CD8-positive, alpha-beta memory T cell (primary cell): ENCODE measurements around the gene HLA-DMA. TPM values are rescaled to one million over a fixed set of nuclear protein-coding genes. Genes with fewer than 3 reads are reported as not detected.

Source experiments
- CTCF ChIA-PET: fragments of 350-600 bp; sonication (Branson Sonifier 250); formaldehyde crosslinking; loops from one replicate; lab custom pipeline; 2021; ENCODE audit warnings: antibody characterized with exemption; lab: Charles Lee
- POLR2A ChIA-PET: fragments of 350-600 bp; sonication (Branson Sonifier 250); formaldehyde crosslinking; loops from one replicate; lab custom pipeline; 2021; ENCODE audit warnings: antibody characterized with exemption; lab: Charles Lee
- DNase-seq, 5 donors: peaks; one replicate each; pipeline versions ENCODE4 v3.0.0 to v3.0.0-alpha.2; 2020 to 2022; ENCODE audit warnings: mixed read lengths in 1 of 5
- H3K27ac ChIP-seq: one replicate; pipeline ENCODE4 v1.7.0; 2013; ENCODE audit warnings: low read depth, mild to moderate bottlenecking, low read length, moderate library complexity
- H3K27me3 ChIP-seq: 2 replicates; pipeline ENCODE4 v1.7.0; 2013; ENCODE audit warnings: low read length, mild to moderate bottlenecking; ENCODE audit not compliant: insufficient read depth, poor library complexity, severe bottlenecking
- H3K36me3 ChIP-seq: 2 replicates; pipeline ENCODE4 v1.7.0; 2013; ENCODE audit warnings: mild to moderate bottlenecking, low read length, moderate library complexity; ENCODE audit not compliant: insufficient read depth
- H3K4me1 ChIP-seq: 2 replicates; pipeline ENCODE4 v1.7.0; 2013; ENCODE audit warnings: mild to moderate bottlenecking, low read length, moderate library complexity; ENCODE audit not compliant: insufficient read depth
- H3K4me3 ChIP-seq: 2 replicates; pipeline ENCODE4 v1.7.0; 2013; ENCODE audit warnings: mild to moderate bottlenecking, low read length
- H3K9me3 ChIP-seq: 2 replicates; pipeline ENCODE4 v1.7.0; 2013; ENCODE audit warnings: mild to moderate bottlenecking, low read length
- H3K27ac Mint-ChIP-seq, 8 donors: one replicate each; pipeline ENCODE4 v1.8.0; 2020 to 2021; ENCODE audit warnings: mixed read lengths in 8 of 8, mild to moderate bottlenecking in 6 of 8, inconsistent platforms in 3 of 8, moderate library complexity in 3 of 8
- H3K27me3 Mint-ChIP-seq, 2 donors: one replicate each; pipeline ENCODE4 v1.8.0; 2020 to 2021; ENCODE audit warnings: mixed read lengths in 2 of 2, mild to moderate bottlenecking in 1 of 2, moderate library complexity in 1 of 2
- H3K36me3 Mint-ChIP-seq, 3 donors: one replicate each; pipeline ENCODE4 v1.8.0; 2020 to 2021; ENCODE audit warnings: mixed read lengths in 3 of 3, inconsistent platforms in 1 of 3, mild to moderate bottlenecking in 1 of 3
- H3K4me1 Mint-ChIP-seq, 3 donors: one replicate each; pipeline ENCODE4 v1.8.0; 2020 to 2021; ENCODE audit warnings: mixed read lengths in 3 of 3, inconsistent platforms in 1 of 3, mild to moderate bottlenecking in 1 of 3
- H3K4me3 Mint-ChIP-seq, 7 donors: one replicate each; pipeline ENCODE4 v1.8.0; 2020 to 2021; ENCODE audit warnings: mixed read lengths in 7 of 7, mild to moderate bottlenecking in 6 of 7, moderate library complexity in 4 of 7, inconsistent platforms in 2 of 7
- H3K9me3 Mint-ChIP-seq, 5 donors: one replicate each; pipeline ENCODE4 v1.8.0; 2020 to 2022; ENCODE audit warnings: mixed read lengths in 5 of 5, mild to moderate bottlenecking in 3 of 5, moderate library complexity in 2 of 5, inconsistent platforms in 1 of 5
- polyA plus RNA-seq: library from polyadenylated mRNA; unstranded; fragments of 300-500 nt; fragmentation: Illumina TruSeq; gene quantifications from one replicate; pipeline ENCODE4 v1.2.3, GENCODE V29; 2021
- total RNA-seq, 2 experiments: library from RNA; stranded (reverse); gene quantifications; one replicate each; pipeline ENCODE4 v1.2.3, GENCODE V29; 2021

HLA-DMA gene
- total and polyA plus RNA-seq, 3 experiments from 2014 or later: 14.0 to 35.0 (median 16.5) TPM

- Mint-ChIP-seq H3K27me3 (peaks cover 11 to 28% of the 10 kb centered on the region in 2 donors), H3K27ac (peak overlapping the region in 1 of 8 donors; percentile 13), H3K9me3 (no peaks in the 10 kb centered on the region), H3K36me3 (peaks cover 0 to 5% (median 0%) of the 10 kb centered on the region in 3 donors), H3K4me3 (no peak overlapping the region), H3K4me1 (no peaks in the 10 kb centered on the region)
- no peak for DNase-seq
- Histone ChIP-seq H3K9me3 (no peaks in the 10 kb centered on the region), H3K4me3 (no peak overlapping the region), H3K27ac (no peak overlapping the region), H3K4me1 (no peaks in the 10 kb centered on the region), H3K36me3 (no peaks in the 10 kb centered on the region), H3K27me3 (peaks cover 5% of the 10 kb centered on the region)
- ChIA-PET POLR2A (no interaction called here), CTCF (interaction anchor here (1.2 kb wide), 1 partner anchor 27 kb away, joined by 3 read pairs; no protein-coding TSS in a partner anchor)
These were observed 39.9 kb downstream of the HLA-DMA start for GRCh38 chr6:32912951-32913350.

GRCh38 chr6:32908897-32909296, 44.0 kb downstream of the HLA-DMA start:
- DNase-seq: no peak
- H3K27me3 Mint-ChIP-seq: peaks cover 8 to 19% of the 10 kb centered on the region in 2 donors
- Histone ChIP-seq H3K27me3 (no peaks in the 10 kb centered on the region), H3K9me3 (no peaks in the 10 kb centered on the region), H3K4me1 (no peaks in the 10 kb centered on the region), H3K27ac (no peak overlapping the region), H3K36me3 (no peaks in the 10 kb centered on the region), H3K4me3 (no peak overlapping the region)
- H3K9me3 Mint-ChIP-seq: no peaks in the 10 kb centered on the region
- H3K4me1 Mint-ChIP-seq: no peaks in the 10 kb centered on the region
- no peak overlapping the region for H3K27ac Mint-ChIP-seq
- POLR2A ChIA-PET: no interaction called here
- CTCF ChIA-PET: interaction anchor here (1.0 to 1.7 kb wide), 2 partner anchors 44 to 76 kb away, joined by 3 read pairs; partner anchors contain the start of gene HLA-DMA
- peaks cover 0 to 5% (median 0%) of the 10 kb centered on the region in 3 donors for H3K36me3 Mint-ChIP-seq
- no peak overlapping the region for H3K4me3 Mint-ChIP-seq

DNA sequence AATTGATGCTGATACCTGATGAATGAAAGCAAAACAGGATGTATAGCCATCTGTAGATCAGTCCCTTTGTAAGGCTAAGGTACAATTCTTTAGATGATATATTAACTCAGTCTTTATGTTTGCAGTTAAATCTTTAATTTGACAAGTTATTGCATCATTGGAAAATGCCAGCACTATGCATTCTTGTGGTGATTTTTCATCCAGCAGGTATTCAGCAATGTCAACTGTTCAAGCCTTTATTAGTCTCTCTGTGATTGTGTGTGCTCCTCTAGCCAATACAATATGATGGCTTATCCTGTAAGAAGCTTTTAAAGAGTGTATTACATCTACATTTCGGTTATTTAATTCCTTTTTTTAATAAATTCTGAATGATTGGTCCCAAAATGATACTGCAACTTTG, 46.4 kb downstream of the HLA-DMA start:
- ChIA-PET CTCF (interaction anchor here (1.0 to 2.8 kb wide), 3 partner anchors 21 to 78 kb away, joined by 3 to 20 read pairs (median 4); partner anchors contain the start of gene HLA-DMA), POLR2A (no interaction called here)
- Mint-ChIP-seq H3K36me3 (peaks cover 0 to 3% (median 1%) of the 10 kb centered on the region in 3 donors), H3K9me3 (no peaks in the 10 kb centered on the region), H3K4me1 (no peaks in the 10 kb centered on the region), H3K27me3 (peaks cover 2 to 5% of the 10 kb centered on the region in 2 donors), H3K4me3 (no peak overlapping the region), H3K27ac (no peak overlapping the region)
- no peak for DNase-seq
- Histone ChIP-seq H3K9me3 (no peaks in the 10 kb centered on the region), H3K36me3 (no peaks in the 10 kb centered on the region), H3K4me1 (no peaks in the 10 kb centered on the region), H3K4me3 (no peak overlapping the region), H3K27me3 (no peaks in the 10 kb centered on the region), H3K27ac (no peak overlapping the region)

GRCh38 chr6:32905078-32905477, 47.8 kb downstream of the HLA-DMA start:
- no peaks in the 10 kb centered on the region for H3K36me3 ChIP-seq
- no peak for DNase-seq
- H3K9me3 ChIP-seq: no peaks in the 10 kb centered on the region
- no peaks in the 10 kb centered on the region for H3K4me1 ChIP-seq
- no peaks in the 10 kb centered on the region for H3K9me3 Mint-ChIP-seq
- H3K4me3 ChIP-seq: no peak overlapping the region
- H3K27me3 Mint-ChIP-seq: no peaks in the 10 kb centered on the region
- no peaks in the 10 kb centered on the region for H3K27me3 ChIP-seq
- no peak overlapping the region for H3K27ac ChIP-seq
- POLR2A ChIA-PET: interaction anchor here (0.7 to 0.9 kb wide), 2 partner anchors 13 to 67 kb away, joined by 3 read pairs; no protein-coding TSS in a partner anchor
- H3K27ac Mint-ChIP-seq: peak overlapping the region in 1 of 8 donors; percentile 6
- peaks cover 0 to 7% (median 2%) of the 10 kb centered on the region in 3 donors for H3K36me3 Mint-ChIP-seq
- H3K4me1 Mint-ChIP-seq: no peaks in the 10 kb centered on the region
- H3K4me3 Mint-ChIP-seq: no peak overlapping the region
- CTCF ChIA-PET: interaction anchor here (1.0 to 2.8 kb wide), 8 partner anchors 9 to 80 kb away, joined by 3 to 20 read pairs (median 3); partner anchors contain the start of genes HLA-DMB and TAP2

GRCh38 chr6:32903952-32904351, 48.9 kb downstream of the HLA-DMA start:
- CTCF ChIA-PET: interaction anchor here (1.0 to 2.8 kb wide), 7 partner anchors 8 to 81 kb away, joined by 3 to 20 read pairs (median 3); partner anchors contain the start of genes HLA-DMB and TAP2
- POLR2A ChIA-PET: interaction anchor here (0.9 kb wide), 1 partner anchor 68 kb away, joined by 3 read pairs; no protein-coding TSS in a partner anchor
- Histone ChIP-seq H3K4me3 (no peak overlapping the region), H3K27me3 (no peaks in the 10 kb centered on the region), H3K36me3 (no peaks in the 10 kb centered on the region), H3K4me1 (no peaks in the 10 kb centered on the region), H3K27ac (no peak overlapping the region), H3K9me3 (no peaks in the 10 kb centered on the region)
- no peak overlapping the region for H3K4me3 Mint-ChIP-seq
- no peaks in the 10 kb centered on the region for H3K4me1 Mint-ChIP-seq
- H3K9me3 Mint-ChIP-seq: no peaks in the 10 kb centered on the region
- H3K36me3 Mint-ChIP-seq: peaks cover 0 to 7% (median 2%) of the 10 kb centered on the region in 3 donors
- no peak overlapping the region for H3K27ac Mint-ChIP-seq
- DNase-seq: no peak
- H3K27me3 Mint-ChIP-seq: no peaks in the 10 kb centered on the region

Other genes starting within 250 kb of the HLA-DMA start
- 1 to 10 TPM; 1.2 TPM for gene HLA-DQA2, start 211.7 kb downstream of the HLA-DMA start, total RNA-seq
- 1.9 TPM for gene HLA-DQA2, start 211.7 kb downstream of the HLA-DMA start, polyA plus RNA-seq
- under 1 TPM; 0.83 to 0.97 TPM for gene HLA-DQB2, start 189.6 kb downstream of the HLA-DMA start, total RNA-seq
- gene HLA-DQB2, start 189.6 kb downstream of the HLA-DMA start, polyA plus RNA-seq: 5.0 TPM
- under 1 TPM; 0.77 to 0.97 TPM for gene HLA-DOB, start 136.1 kb downstream of the HLA-DMA start, total RNA-seq
- 0.62 TPM for gene HLA-DOB, start 136.1 kb downstream of the HLA-DMA start, polyA plus RNA-seq
- 100 to 1,000 TPM; 221 to 228 TPM for gene TAP2, start 114.4 kb downstream of the HLA-DMA start, total RNA-seq
- 35.8 TPM for gene TAP2, start 114.4 kb downstream of the HLA-DMA start, polyA plus RNA-seq
- gene PSMB8, start 109.0 kb downstream of the HLA-DMA start, total RNA-seq: 100 to 1,000 TPM; 311 to 326 TPM
- gene PSMB8, start 109.0 kb downstream of the HLA-DMA start, polyA plus RNA-seq: 422 TPM
- 100 to 1,000 TPM; 394 to 407 TPM for gene TAP1, start 99.4 kb downstream of the HLA-DMA start, total RNA-seq
- 396 TPM for gene TAP1, start 99.4 kb downstream of the HLA-DMA start, polyA plus RNA-seq
- gene PSMB9, start 98.9 kb downstream of the HLA-DMA start, total RNA-seq: 100 to 1,000 TPM; 245 to 255 TPM
- 597 TPM for gene PSMB9, start 98.9 kb downstream of the HLA-DMA start, polyA plus RNA-seq
- gene HLA-DMB, start 12.1 kb downstream of the HLA-DMA start, total RNA-seq: 1 to 10 TPM; 4.3 to 5.3 TPM
- gene HLA-DMB, start 12.1 kb downstream of the HLA-DMA start, polyA plus RNA-seq: 25.6 TPM
- 100 to 1,000 TPM; 373 to 387 TPM for gene BRD2, start 15.5 kb upstream of the HLA-DMA start, total RNA-seq
- 89.9 TPM for gene BRD2, start 15.5 kb upstream of the HLA-DMA start, polyA plus RNA-seq
- gene HLA-DOA, start 56.5 kb upstream of the HLA-DMA start, total RNA-seq: 1 to 10 TPM; 6.7 to 6.9 TPM
- gene HLA-DOA, start 56.5 kb upstream of the HLA-DMA start, polyA plus RNA-seq: 12.0 TPM
- 10 to 100 TPM; 69.8 to 71.7 TPM for gene HLA-DPA1, start 120.6 kb upstream of the HLA-DMA start, total RNA-seq
- 156 TPM for gene HLA-DPA1, start 120.6 kb upstream of the HLA-DMA start, polyA plus RNA-seq
- 10 to 100 TPM; 20.8 to 25.1 TPM for gene HLA-DPB1, start 122.9 kb upstream of the HLA-DMA start, total RNA-seq
- gene HLA-DPB1, start 122.9 kb upstream of the HLA-DMA start, polyA plus RNA-seq: 178 TPM
- gene COL11A2, start 239.4 kb upstream of the HLA-DMA start, total RNA-seq: 1 to 10 TPM in 1 of 2 experiments, under 1 TPM in 1; 0.69 to 1.1 TPM
- not detected for gene COL11A2, start 239.4 kb upstream of the HLA-DMA start, polyA plus RNA-seq
- 10 to 100 TPM; 47.1 to 51.4 TPM for gene RXRB, start 247.6 kb upstream of the HLA-DMA start, total RNA-seq
- 8.5 TPM for gene RXRB, start 247.6 kb upstream of the HLA-DMA start, polyA plus RNA-seq
- gene SLC39A7, start 247.8 kb upstream of the HLA-DMA start, total RNA-seq: 10 to 100 TPM; 63.1 to 63.6 TPM
- 32.9 TPM for gene SLC39A7, start 247.8 kb upstream of the HLA-DMA start, polyA plus RNA-seq